Lower leg skin (tissue), 3 donors: Measurements from ENCODE around the gene KRT81.

ENCODE experiments used
- CTCF ChIP-seq, 3 donors: fragments of 450-650 bp; IDR thresholded peaks; one replicate each; pipeline ENCODE4 v1.5.1; 2016; ENCODE audit warnings: antibody characterized with exemption in 3 of 3, mild to moderate bottlenecking in 3 of 3, moderate library complexity in 2 of 3
- POLR2A ChIP-seq, 2 donors: fragments of 450-650 bp; IDR thresholded peaks; one replicate each; pipeline ENCODE4 v1.6.1; 2016 to 2017; ENCODE audit warnings: antibody characterized with exemption in 2 of 2, mild to moderate bottlenecking in 1 of 2, moderate library complexity in 1 of 2

- TF ChIP-seq POLR2A (IDR thresholded peaks at IDR 0.05): no peak
- TF ChIP-seq CTCF (IDR thresholded peaks at IDR 0.05): no peak
Observed at GRCh38 chr12:52250048-52250990, 41.0 kb downstream of the KRT81 start.
